Activated CD8-positive, alpha-beta T cell treated with anti-CD3 and anti-CD28 coated beads, Interleukin-2, amount 10 ng/mL, durations not matched to agents 7 days and 5 days (primary cell): Measurements from ENCODE around the gene RIMBP2. TPM values are rescaled to one million over a fixed set of nuclear protein-coding genes. Genes with fewer than 3 reads are reported as not detected.

ENCODE experiments used
- ATAC-seq: fragments of 150-1000 bp; cut with Tn5 transposase; one replicate; pipeline ENCODE4 v1.10.0; 2021; ENCODE audit warnings: moderate library complexity
- CTCF ChIA-PET: fragments of 350-600 bp; sonication (Branson Sonifier 250); formaldehyde crosslinking; loops from one replicate; lab custom pipeline; 2021; ENCODE audit warnings: antibody characterized with exemption; lab: Charles Lee
- POLR2A ChIA-PET: fragments of 350-600 bp; sonication (Branson Sonifier 250); formaldehyde crosslinking; loops from one replicate; lab custom pipeline; 2021; ENCODE audit warnings: antibody characterized with exemption; lab: Charles Lee
- DNase-seq: peaks from one replicate; pipeline ENCODE4 v3.0.0-alpha.2; 2020
- H3K27ac Mint-ChIP-seq: one replicate; pipeline ENCODE4 v1.8.0; 2021; ENCODE audit warnings: mild to moderate bottlenecking, mixed read lengths
- H3K27me3 Mint-ChIP-seq: one replicate; pipeline ENCODE4 v1.8.0; 2021; ENCODE audit warnings: low read depth, mixed read lengths
- H3K36me3 Mint-ChIP-seq: one replicate; pipeline ENCODE4 v1.8.0; 2021; ENCODE audit warnings: low read depth, mixed read lengths
- H3K4me1 Mint-ChIP-seq: one replicate; pipeline ENCODE4 v1.8.0; 2021; ENCODE audit warnings: low read depth, mixed read lengths
- H3K4me3 Mint-ChIP-seq: one replicate; pipeline ENCODE4 v1.8.0; 2021; ENCODE audit warnings: mild to moderate bottlenecking, mixed read lengths
- H3K9me3 Mint-ChIP-seq: one replicate; pipeline ENCODE4 v1.8.0; 2022; ENCODE audit warnings: mixed read lengths; ENCODE audit not compliant: insufficient read depth
- total RNA-seq, 2 experiments: library from RNA; stranded (reverse); gene quantifications; one replicate each; pipeline ENCODE4 v1.2.3, GENCODE V29; 2021

Gene RIMBP2
- total RNA-seq, 2 experiments from 2014 or later = not detected

DNA sequence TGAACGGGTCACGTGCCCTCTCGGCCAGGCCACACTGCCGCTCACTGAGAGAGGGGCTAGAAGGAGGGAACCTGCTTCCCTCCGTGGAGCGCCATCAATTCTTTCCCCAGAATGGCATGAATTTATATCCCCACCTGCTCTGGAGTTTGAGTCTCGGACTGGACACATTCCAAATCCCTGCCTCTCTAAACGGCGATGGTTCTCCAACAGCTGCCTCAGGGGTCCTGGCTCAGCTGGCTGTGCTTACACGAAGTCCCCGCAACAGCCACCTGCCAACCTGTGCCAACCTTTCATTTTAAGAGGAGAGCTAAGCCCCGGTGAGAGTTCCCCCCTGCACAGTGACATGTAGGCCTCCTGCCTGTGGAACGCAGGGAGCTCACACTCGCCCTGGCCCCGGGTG lies 73.2 kb downstream of the RIMBP2 start:
- ChIA-PET CTCF (no interaction called here), POLR2A (no interaction called here)
- Mint-ChIP-seq H3K27ac (no peak overlapping the region), H3K9me3 (no peaks in the 10 kb centered on the region), H3K4me3 (no peak overlapping the region), H3K27me3 (no peaks in the 10 kb centered on the region), H3K4me1 (no peaks in the 10 kb centered on the region), H3K36me3 (no peaks in the 10 kb centered on the region)
- no peak for DNase-seq
- no peak for ATAC-seq

DNA sequence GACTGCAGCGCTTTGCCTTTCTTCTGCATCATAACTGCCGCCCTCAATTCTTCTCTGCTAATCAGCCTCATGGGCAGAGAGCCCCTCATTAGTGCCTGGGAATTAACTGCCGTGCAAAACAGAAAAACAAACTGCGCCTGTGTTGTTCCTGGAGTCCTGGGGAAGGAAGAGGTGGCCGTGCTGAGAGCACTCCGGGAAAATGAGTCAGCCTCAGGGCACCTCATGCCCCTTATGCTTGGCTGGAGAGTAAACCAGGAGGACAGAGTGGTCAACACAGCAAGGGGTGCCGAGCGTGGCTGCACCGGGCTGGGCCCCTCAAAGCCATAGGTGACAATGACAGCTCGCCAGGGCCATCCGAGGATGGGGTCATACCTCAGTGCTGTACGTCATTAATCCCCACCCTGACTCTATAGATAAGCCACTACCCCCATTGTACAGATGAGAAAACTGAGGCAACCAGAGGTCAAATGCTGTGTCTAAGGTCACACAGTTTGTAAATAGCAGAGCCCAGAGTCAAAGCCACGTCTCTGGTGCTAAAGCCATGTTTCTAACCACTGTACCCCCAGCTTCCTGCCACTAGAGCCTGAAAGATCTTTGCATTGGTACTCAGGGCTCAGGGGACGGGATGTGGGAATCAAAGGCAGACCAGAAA lies 74.4 kb downstream of the RIMBP2 start:
- H3K27me3 Mint-ChIP-seq = no peaks in the 10 kb centered on the region
- ATAC-seq (no peak), DNase-seq (no peak)
- H3K9me3 Mint-ChIP-seq = no peaks in the 10 kb centered on the region
- H3K4me1 Mint-ChIP-seq = no peaks in the 10 kb centered on the region
- no peak overlapping the region for H3K27ac Mint-ChIP-seq
- no peaks in the 10 kb centered on the region for H3K36me3 Mint-ChIP-seq
- ChIA-PET POLR2A (no interaction called here), CTCF (no interaction called here)
- H3K4me3 Mint-ChIP-seq = no peak overlapping the region

DNA sequence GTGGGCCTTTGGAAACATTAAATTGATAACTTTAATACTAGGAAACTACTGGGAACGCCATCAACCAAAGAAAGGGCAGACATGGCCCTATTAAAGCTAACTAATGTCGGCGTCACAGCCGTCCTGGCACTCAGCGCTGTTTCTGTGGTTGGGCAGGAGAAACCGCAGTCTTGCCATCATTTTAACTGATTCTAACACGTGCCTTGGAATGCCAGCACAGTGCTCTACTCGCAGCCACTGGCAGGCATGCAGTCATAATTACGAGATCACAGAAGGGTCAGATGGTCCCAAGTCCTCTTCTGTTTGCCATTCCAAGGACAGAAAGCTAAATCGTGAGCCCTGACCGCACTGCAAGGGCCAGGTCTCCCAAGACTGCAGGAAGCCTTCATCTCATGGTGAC lies 75.2 kb downstream of the RIMBP2 start:
- Mint-ChIP-seq H3K4me3 (no peak overlapping the region), H3K4me1 (no peaks in the 10 kb centered on the region), H3K27me3 (no peaks in the 10 kb centered on the region), H3K9me3 (no peaks in the 10 kb centered on the region), H3K36me3 (no peaks in the 10 kb centered on the region), H3K27ac (no peak overlapping the region)
- POLR2A ChIA-PET = no interaction called here
- DNase-seq (no peak), ATAC-seq (no peak)
- CTCF ChIA-PET = no interaction called here

DNA sequence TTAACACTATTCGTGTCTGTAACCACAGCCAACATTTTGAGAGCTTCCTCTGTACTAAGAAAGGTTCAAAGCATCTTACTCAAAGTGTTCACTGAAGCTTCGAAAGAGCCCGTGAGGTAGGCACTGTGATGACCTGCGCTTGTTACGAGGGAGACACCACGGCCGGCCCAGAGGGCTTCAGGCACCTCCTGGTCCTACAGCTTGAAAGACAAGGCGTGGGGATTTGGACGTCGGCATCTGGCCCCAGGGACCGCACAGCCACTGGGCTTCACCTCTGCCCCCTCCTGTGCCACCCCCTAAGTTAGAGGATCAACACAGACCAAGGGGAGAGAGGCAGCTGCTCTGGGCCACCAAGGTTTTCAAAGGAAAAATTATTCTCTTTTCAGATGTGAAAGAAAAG lies 75.6 kb downstream of the RIMBP2 start:
- ChIA-PET POLR2A (no interaction called here), CTCF (no interaction called here)
- Mint-ChIP-seq H3K4me3 (no peak overlapping the region), H3K9me3 (no peaks in the 10 kb centered on the region), H3K27me3 (no peaks in the 10 kb centered on the region), H3K27ac (no peak overlapping the region), H3K4me1 (no peaks in the 10 kb centered on the region), H3K36me3 (no peaks in the 10 kb centered on the region)
- ATAC-seq (no peak), DNase-seq (no peak)

DNA sequence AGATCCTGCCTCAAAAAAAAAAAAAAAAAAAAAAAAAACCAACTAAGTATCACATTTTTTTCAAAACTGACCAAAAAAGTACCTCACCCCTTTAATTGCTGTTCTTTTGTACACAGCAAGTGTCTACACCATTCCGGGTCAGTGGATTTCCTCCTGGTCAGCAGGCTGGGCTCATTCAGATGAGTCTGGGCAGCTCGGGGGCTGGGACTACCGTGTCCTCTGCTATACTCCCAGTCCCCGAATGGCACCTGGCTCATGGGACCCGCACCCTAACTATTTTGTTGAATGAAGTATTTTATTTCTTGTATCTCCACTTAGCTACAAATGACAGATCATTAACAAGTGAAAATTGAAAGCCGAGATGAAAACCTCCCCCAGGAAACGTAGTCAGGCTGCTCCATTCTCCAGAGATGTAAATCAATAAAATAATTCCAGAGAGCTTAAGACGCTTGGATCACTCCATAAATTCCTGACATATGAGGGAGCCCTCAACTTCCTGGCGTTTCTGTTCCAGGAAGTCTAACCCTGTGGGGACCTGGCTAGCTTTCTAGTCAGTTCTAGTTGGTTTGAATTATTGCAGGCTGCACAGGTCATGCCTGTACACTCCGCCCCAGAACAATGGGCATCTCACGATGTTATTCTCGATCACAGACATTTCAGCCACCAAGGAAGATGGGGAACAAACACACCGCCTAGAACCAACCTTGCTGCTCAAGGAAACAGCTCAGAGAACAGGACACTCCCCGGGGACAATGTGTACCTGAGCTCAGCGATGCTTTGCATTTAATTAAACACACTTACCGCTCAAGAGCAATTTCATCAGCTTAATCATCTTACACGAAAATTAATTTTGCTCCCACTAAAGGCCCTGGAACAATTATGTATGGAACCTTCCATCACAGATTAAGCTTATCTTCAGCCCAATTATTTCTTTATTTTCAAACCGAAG lies 76.3 kb downstream of the RIMBP2 start:
- ChIA-PET POLR2A (no interaction called here), CTCF (no interaction called here)
- no peaks in the 10 kb centered on the region for H3K9me3 Mint-ChIP-seq
- ATAC-seq (no peak), DNase-seq (no peak)
- H3K27ac Mint-ChIP-seq = no peak overlapping the region
- no peaks in the 10 kb centered on the region for H3K36me3 Mint-ChIP-seq
- H3K27me3 Mint-ChIP-seq = no peaks in the 10 kb centered on the region
- H3K4me1 Mint-ChIP-seq = no peaks in the 10 kb centered on the region
- H3K4me3 Mint-ChIP-seq = no peak overlapping the region

DNA sequence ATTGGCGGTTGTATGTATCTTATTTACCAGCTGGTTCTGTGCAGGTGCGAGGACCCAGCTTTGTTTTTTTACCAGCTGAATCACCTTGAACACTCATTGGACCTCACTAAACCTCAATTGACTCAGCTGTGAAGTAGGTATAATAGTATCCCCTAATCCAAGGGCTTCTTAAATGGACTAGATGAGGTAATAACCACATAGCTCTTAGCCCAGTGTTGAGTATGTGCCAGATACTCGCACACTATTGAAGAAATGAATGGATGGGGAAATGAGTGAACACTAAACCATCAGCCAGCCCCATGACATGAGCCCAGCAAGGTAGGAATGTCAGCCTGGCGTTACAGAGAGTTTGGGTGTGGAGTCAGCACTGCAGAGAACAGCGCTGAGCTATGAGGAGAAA lies 79.7 kb downstream of the RIMBP2 start:
- no peaks in the 10 kb centered on the region for H3K9me3 Mint-ChIP-seq
- peaks cover 10% of the 10 kb centered on the region for H3K27me3 Mint-ChIP-seq
- no peak overlapping the region for H3K27ac Mint-ChIP-seq
- no peak for ATAC-seq
- ChIA-PET POLR2A (no interaction called here), CTCF (no interaction called here)
- H3K4me3 Mint-ChIP-seq = no peak overlapping the region
- no peaks in the 10 kb centered on the region for H3K36me3 Mint-ChIP-seq
- H3K4me1 Mint-ChIP-seq = no peaks in the 10 kb centered on the region
- no peak for DNase-seq

DNA sequence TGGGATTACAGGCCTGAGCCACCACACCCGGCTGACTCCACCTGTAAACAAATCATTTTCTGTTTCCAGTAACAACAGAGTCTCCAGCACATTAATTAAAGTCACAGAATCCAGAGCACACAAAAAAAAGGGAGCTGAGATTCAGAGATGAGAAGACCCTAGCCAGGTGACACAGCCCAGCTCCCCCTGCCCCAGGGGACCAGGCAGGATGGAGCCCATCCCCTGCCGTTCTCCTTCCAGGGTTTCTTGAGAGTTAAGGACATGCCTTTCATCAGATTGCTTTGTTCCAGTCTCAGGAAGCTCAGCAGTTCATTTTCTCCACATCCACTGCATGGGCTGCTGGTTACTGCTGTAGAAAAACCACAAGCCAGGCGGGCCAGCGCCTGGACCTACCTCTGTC lies 81.2 kb downstream of the RIMBP2 start:
- Mint-ChIP-seq H3K9me3 (no peaks in the 10 kb centered on the region), H3K27ac (no peak overlapping the region), H3K4me3 (no peak overlapping the region), H3K4me1 (no peaks in the 10 kb centered on the region), H3K27me3 (peaks cover 10% of the 10 kb centered on the region), H3K36me3 (no peaks in the 10 kb centered on the region)
- ATAC-seq (no peak), DNase-seq (no peak)
- POLR2A ChIA-PET = no interaction called here
- CTCF ChIA-PET = no interaction called here

DNA sequence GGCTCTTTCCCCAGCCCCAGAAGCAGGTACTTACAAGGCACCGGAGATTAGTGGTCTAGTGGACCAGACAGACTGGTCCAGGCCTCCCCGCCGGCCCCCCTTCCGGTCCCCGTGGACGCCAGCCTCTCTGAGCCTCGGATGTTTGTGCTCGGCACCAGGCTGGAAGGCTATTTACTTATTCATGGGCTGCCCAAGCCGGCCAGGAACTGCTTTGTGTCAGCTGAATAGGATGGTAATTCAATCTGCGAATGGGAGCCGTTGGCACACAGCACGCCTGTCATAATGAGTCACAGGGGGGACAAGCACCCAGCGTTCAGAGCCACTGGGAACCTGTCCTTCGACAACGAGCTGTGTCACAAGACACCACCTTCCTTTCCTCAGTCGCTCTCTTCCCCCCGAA lies 82.3 kb downstream of the RIMBP2 start:
- H3K4me3 Mint-ChIP-seq = no peak overlapping the region
- CTCF ChIA-PET = no interaction called here

DNA sequence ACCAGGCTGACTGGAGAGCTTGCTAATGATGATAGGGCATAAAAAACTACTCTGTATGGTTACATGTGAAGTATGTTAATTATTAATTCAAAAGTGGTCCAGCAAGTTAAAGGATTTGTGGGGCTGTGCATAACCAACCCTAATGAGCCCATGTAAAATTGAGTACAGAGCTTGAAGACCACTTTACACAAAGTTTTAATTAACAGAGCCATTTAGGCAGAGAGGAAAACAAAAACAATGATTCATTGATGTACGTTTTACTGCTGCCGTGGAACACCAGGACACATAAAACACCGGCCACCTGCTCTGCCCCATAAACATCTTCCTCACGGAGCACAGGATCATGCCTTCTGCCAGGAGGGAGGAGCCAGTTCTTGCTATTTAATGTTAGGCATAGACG lies 83.5 kb downstream of the RIMBP2 start:
- Mint-ChIP-seq H3K9me3 (no peaks in the 10 kb centered on the region), H3K4me1 (no peaks in the 10 kb centered on the region), H3K27me3 (peaks cover 10% of the 10 kb centered on the region), H3K4me3 (no peak overlapping the region), H3K36me3 (no peaks in the 10 kb centered on the region), H3K27ac (no peak overlapping the region)
- ChIA-PET CTCF (no interaction called here), POLR2A (no interaction called here)
- no peak for DNase-seq
- ATAC-seq = no peak

More for the DNA sequence above, 82.3 kb downstream of the RIMBP2 start:
- DNase-seq (no peak), ATAC-seq (no peak)
- POLR2A ChIA-PET = no interaction called here
- Mint-ChIP-seq H3K27ac (no peak overlapping the region), H3K27me3 (peaks cover 10% of the 10 kb centered on the region), H3K4me1 (no peaks in the 10 kb centered on the region), H3K36me3 (no peaks in the 10 kb centered on the region), H3K9me3 (no peaks in the 10 kb centered on the region)

DNA sequence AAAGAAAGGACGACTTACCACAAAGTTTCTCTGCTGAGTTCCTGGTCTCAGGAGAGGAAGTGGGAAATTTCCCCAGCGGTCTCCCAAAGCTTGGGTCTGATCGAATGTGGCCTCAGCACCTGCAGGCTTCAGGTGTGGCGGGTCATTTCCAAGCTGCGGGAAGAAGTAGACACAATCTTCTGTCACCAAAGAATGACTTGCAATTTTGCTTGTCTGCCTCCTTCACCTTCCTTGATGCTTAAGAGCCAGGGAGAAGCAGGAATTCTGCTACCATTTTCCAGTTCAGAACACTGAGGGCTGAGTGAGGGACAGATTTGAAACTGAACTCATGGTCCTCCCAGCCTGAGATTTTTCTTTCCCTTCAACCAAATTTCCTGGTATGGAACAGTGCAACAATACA lies 87.8 kb downstream of the RIMBP2 start:
- H3K4me3 Mint-ChIP-seq = no peak overlapping the region
- POLR2A ChIA-PET = no interaction called here
- no peaks in the 10 kb centered on the region for H3K4me1 Mint-ChIP-seq
- CTCF ChIA-PET = no interaction called here
- H3K27me3 Mint-ChIP-seq = peaks cover 3% of the 10 kb centered on the region
- no peaks in the 10 kb centered on the region for H3K9me3 Mint-ChIP-seq
- no peaks in the 10 kb centered on the region for H3K36me3 Mint-ChIP-seq
- ATAC-seq (no peak), DNase-seq (no peak)
- H3K27ac Mint-ChIP-seq = no peak overlapping the region

DNA sequence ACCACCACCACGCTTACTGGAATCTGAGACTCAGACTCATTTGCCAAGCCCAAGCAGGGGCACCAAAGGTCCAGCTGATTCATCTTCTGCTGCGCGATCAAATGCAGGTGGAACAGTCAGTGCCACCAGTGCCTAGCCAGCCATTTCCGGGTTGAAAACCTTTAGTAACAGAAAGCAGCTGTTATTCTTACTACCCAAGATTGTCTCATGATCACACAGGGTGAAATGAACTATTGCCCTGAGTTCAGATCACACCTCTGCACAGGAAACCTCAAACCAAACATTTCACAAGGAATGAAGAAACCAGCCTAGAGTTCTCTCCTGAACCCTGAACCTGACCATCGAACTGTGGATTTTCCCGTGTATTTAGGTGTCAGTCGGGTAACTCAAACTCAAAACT lies 88.9 kb downstream of the RIMBP2 start:
- no peak for DNase-seq
- no peaks in the 10 kb centered on the region for H3K36me3 Mint-ChIP-seq
- ATAC-seq = no peak
- peaks cover 3% of the 10 kb centered on the region for H3K27me3 Mint-ChIP-seq
- H3K4me3 Mint-ChIP-seq = no peak overlapping the region
- ChIA-PET CTCF (no interaction called here), POLR2A (no interaction called here)
- no peaks in the 10 kb centered on the region for H3K9me3 Mint-ChIP-seq
- no peaks in the 10 kb centered on the region for H3K4me1 Mint-ChIP-seq
- no peak overlapping the region for H3K27ac Mint-ChIP-seq

DNA sequence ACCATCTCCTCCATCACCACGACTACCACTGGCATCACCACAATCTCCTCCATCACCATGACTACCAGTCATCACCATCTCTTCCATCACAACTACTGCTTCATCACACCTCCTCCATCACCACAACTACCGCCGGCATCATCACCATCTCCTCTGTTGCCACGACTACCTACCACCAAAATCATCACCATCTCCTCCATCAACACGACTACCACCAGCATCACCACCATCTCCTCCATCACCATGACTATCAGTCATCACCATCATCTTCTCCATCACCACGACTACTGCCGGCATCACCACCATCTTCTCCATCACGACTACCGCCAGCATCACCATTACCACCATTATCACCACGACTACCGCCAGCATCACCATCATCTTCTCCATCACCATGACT lies 89.5 kb downstream of the RIMBP2 start:
- Mint-ChIP-seq H3K36me3 (no peaks in the 10 kb centered on the region), H3K4me3 (no peak overlapping the region), H3K27me3 (no peaks in the 10 kb centered on the region), H3K4me1 (no peaks in the 10 kb centered on the region), H3K9me3 (no peaks in the 10 kb centered on the region), H3K27ac (no peak overlapping the region)
- ChIA-PET CTCF (no interaction called here), POLR2A (no interaction called here)
- DNase-seq (no peak), ATAC-seq (no peak)
